Metanephros (tissue), 2 donors: ENCODE measurements around the gene KRTAP4-6. TPM values are rescaled to one million over a fixed set of nuclear protein-coding genes. Genes with fewer than 3 reads are reported as not detected.

Experiments used
- small RNA-seq: library from RNA; depleted of rRNA; stranded (forward); fragments of <200 nt; gene quantifications from one replicate; pipeline ENCODE3, GENCODE V24; 2014; ENCODE audit warnings: low replicate concordance
- total RNA-seq: library from RNA; depleted of rRNA; stranded (reverse); fragments of >200 nt; gene quantifications from one replicate; pipeline ENCODE4 v1.2.3, GENCODE V29; 2014

Gene KRTAP4-6
- total RNA-seq: not detected

DNA sequence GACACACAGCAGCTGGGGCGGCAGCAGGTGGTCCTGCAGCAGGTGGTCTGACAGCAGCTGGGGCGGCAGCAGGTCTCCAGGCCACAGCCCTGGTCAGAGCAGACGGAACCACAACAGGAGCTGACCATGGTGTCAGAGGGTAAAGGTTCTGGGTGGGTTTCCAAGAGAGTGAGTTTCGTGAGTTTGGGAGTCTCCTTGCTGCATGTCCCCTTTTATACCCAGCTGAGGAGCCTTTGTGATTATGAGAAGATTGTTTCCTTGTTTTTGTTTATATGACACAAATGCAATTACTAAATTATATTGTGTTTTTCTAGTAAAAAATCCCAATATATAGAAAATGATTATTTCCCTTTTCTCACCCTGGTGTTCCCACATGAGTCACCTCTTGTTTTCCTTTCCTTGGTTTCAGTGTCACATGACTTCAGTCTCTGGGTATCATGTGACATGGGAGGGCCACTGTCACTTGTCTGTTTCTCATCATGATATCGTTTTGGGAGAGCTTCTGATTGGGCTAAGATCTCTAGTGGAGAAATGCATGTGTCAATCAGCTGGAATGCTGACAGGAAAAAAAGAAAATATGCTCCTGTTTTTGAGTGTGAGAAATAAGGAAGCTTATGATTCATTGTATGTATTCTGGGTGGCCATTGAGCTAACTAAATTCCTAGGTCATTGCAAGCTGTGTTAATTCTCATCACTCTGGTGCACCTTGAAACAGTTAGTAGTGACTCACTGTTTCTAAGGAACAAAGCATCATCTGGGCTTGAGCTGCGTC, at the start of gene KRTAP4-6:
TSS of gene KRTAP4-6 (minus strand) at position 185 of the 772 bp plus-strand sequence. CDS start at position 128, 57 bp downstream.

DNA sequence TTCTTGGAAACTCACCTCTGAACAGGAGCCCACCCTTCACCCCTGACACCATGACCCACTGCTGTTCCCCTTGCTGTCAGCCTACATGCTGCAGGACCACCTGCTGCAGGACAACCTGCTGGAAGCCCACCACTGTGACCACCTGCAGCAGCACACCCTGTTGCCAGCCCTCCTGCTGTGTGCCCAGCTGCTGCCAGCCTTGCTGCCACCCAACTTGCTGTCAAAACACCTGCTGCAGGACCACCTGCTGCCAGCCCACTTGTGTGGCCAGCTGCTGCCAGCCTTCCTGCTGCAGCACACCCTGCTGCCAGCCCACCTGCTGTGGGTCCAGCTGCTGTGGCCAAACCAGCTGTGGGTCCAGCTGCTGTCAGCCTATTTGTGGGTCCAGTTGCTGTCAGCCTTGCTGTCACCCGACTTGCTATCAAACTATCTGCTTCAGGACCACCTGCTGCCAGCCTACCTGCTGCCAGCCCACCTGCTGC, 49.5 kb upstream of the KRTAP4-6 start, which contains the start of gene KRTAP9-1:
TSS of gene KRTAP9-1 (plus strand) at position 51 of the 482 bp plus-strand sequence. CDS start at position 51, 0 bp downstream.

DNA sequence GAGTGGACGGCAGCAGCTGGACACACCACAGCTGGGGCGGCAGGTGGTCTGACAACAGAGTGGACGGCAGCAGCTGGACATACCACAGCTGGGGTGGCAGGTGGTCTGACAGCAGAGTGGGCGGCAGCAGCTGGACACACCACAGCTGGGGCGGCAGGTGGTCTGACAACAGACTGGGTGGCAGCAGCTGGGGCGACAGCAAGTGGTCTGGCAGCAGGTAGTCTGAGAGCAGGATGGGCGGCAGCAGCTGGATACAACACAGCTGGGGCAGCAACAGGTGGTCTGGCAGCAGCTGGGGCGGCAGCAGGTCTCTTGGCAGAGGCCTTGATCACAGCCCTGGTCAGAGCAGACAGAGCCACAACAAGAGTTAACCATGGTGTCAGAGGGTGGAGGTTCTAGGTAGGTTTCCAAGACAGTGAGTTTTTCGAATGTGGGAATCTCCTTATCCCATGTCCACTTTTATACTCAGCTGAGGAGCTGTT, 44.2 kb upstream of the KRTAP4-6 start, which contains the start of gene KRTAP4-1:
TSS of gene KRTAP4-1 (minus strand) at position 432 of the 482 bp plus-strand sequence. CDS start at position 375, 57 bp downstream.

DNA sequence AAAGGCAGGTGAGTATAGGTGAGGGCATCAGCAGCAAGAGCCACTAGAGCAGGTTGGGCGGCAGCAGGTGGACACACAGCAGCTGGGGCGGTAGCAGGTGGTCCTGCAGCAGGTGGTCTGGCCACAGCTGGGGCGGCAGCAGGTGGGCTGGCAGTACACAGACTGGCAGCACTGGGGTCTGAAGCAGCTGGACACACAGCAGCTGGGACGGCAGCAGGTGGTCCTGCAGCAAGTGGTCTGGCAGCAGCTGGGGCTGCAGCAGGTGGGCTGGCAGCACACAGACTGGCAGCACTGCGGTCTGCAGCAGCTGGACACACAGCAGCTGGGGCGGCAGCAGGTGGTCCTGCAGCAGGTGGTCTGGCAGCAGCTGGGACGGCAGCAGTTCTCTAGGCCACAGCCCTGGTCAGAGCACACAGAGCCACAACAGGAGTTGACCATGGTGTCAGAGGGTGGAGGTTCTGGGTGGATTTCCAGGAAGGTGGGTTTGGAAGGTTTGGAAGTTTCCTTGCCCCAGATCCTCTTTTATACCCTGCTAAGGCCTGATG, 37.5 kb upstream of the KRTAP4-6 start, which contains the start of gene KRTAP4-2:
TSS of gene KRTAP4-2 (minus strand) at position 495 of the 545 bp plus-strand sequence. CDS start at position 438, 57 bp downstream.

DNA sequence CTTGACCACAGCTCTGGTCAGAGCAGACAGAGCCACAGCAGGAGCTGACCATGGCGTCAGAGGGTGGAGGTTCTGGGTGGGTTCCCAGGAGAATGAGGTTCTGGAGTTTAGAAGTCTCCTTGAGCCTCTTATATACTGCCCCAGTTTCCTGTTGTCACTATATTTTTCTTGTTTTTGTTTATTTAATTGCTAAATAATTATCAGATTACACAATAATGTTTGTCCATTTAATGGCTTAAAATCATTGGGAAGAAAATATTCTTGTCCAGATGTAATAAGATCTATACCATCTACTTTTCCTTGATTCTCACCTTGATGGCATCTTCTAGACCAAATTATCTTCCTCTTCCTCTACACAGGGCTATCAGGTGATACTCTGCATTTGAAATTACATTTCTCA, 27.8 kb upstream of the KRTAP4-6 start, which contains the start of gene KRTAP4-3:
TSS of gene KRTAP4-3 (minus strand) at position 101 of the 400 bp plus-strand sequence. CDS start at position 52, 49 bp downstream.

DNA sequence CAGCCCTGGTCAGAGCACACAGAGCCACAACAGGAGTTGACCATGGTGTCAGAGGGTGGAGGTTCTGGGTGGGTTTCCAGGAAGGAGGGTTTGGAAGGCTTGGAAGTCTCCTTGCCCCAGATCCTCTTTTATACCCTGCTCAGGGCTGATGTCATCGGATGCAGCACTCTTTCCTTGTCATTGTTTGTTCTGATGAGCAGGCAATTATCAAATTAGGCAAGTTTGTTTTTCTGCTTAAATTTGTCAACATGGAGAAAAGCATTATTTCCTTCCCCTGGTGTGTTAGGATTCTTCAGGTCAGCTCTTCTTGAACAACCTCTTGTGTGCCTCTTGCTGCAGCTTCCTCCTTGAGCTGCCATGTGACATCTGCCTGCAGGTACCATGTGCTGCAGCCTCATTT, 20.3 kb upstream of the KRTAP4-6 start, which contains the start of gene KRTAP4-4:
TSS of gene KRTAP4-4 (minus strand) at position 101 of the 400 bp plus-strand sequence. CDS start at position 44, 57 bp downstream.

DNA sequence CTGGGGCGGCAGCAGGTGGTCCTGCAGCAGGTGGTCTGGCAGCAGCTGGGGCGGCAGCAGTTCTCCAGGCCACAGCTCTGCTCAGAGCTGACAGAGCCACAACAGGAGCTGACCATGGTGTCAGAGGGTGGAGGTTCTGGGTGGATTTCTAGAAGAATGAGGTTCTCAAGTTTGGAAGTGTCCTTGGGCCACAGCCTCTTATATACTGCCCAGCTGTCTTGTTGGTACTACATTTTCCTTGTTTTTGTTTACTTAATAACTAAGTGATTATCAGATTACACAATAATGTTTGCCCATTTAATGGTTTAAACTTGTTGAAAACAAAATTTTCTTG, 9.3 kb upstream of the KRTAP4-6 start, which contains the start of gene KRTAP4-5:
TSS of gene KRTAP4-5 (minus strand) at position 174 of the 334 bp plus-strand sequence. CDS start at position 116, 58 bp downstream.

DNA sequence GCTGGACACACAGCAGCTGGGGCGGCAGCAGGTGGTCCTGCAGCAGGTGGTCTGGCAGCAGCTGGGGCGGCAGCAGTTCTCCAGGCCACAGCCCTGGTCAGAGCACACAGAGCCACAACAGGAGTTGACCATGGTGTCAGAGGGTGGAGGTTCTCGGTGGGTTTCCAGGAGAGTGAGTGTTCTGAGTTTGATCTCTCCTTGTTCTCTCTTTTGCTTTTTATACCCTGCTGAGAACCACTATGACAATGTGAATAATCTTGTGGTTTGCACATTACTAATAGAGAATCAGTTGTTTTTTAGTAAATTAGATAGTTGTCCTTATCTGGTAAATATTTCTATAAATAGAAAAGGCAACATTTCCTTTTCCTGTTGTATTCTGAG, 16.4 kb downstream of the KRTAP4-6 start, which contains the start of gene KRTAP4-12:
TSS of gene KRTAP4-12 (minus strand) at position 192 of the 381 bp plus-strand sequence. CDS start at position 132, 60 bp downstream.

DNA sequence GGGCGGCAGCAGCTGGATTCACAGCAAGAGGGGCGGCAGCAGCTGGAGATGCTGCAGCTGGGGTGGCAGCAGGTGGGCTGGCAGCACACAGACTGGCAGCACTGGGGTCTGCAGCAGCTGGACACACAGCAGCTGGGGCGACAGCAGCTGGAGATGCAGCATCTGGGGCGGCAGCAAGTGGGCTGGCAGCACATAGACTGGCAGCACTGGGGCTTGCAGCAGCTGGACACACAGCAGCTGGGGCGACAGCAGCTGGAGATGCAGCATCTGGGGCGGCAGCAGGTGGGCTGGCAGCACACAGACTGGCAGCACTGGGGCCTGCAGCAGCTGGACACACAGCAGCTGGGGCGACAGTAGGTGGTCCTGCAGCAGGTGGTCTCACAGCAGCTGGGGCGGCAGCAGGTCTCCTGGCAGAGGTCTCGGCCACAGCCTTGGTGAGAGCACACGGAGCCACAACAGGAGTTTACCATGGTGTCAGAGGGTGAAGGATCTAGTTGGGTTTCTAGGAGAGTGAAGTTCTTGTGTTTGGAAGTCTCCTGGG, 22.4 kb downstream of the KRTAP4-6 start, which contains the start of gene KRTAP4-11:
TSS of gene KRTAP4-11 (minus strand) at position 528 of the 541 bp plus-strand sequence. CDS start at position 470, 58 bp downstream.

DNA sequence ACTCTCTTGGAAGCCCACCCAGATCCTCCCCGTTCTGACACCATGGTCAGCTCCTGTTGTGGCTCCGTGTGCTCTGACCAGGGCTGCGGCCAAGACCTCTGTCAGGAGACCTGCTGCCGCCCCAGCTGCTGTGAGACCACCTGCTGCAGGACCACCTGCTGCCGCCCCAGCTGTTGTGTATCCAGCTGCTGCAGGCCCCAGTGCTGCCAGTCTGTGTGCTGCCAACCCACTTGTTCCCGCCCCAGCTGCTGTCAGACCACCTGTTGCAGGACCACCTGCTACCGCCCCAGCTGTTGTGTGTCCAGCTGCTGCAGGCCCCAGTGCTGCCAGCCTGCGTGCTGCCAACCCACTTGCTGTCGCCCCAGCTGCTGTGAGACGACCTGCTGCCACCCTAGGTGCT, 35.0 kb downstream of the KRTAP4-6 start, which contains the start of gene KRTAP4-9:
TSS of gene KRTAP4-9 (plus strand) at position 43 of the 400 bp plus-strand sequence. CDS start at position 43, 0 bp downstream.

DNA sequence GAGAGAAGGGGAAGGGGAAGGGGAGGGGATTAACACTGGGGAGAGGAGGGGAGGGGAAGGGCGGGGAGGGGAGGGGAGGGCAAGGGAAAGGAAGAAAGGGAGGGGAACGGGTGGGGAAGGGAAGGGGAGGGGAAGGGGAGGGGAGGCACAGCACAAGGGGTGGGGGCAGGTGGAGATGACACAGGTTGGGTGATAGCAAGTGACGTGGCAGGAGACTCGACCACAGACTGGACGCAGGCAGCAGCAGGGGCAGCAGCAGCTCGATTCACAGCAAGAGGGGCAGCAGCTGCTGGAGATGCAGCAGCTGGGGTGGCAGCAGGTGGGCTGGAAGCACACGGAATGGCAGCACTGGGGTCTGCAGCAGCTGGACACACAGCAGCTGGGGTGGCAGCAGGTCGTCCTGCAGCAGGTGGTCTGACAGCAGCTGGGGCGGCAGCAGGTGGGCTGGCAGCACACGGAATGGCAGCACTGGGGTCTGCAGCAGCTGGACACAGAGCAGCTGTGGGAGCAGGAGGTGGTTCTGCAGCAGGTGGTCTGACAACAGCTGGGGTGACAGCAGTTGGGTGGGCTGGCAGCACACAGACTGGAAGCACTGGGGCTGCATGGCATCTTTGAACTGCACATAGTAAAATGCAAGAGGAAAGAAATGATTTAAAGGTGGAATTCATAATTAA, 38.6 kb downstream of the KRTAP4-6 start, which contains the start of gene KRTAP4-16:
TSS of gene KRTAP4-16 (minus strand) at position 624 of the 674 bp plus-strand sequence. CDS start at position 624, 0 bp downstream.

DNA sequence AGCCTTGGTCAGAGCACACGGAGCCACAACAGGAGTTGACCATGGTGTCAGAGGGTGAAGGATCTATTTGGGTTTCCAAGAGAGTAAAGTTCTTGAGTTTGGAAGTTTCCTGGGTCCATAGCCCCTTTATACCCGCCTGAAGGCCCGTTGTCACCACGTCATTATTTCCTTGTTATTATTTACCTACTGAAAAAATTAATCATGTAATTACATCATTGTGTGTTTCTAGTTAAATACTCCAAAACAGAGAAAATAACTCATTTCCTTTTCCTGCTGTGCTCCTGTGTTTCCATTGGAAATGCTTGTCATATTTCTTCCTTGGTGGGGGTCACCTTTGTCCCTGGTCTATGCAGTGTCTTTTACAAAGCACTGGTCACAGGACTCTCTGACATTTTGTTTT, 42.3 kb downstream of the KRTAP4-6 start, which contains the start of gene KRTAP4-8:
TSS of gene KRTAP4-8 (minus strand) at position 101 of the 400 bp plus-strand sequence. CDS start at position 43, 58 bp downstream.

Small RNA genes within 50 kb of the gene (small RNA-seq; reads per million reads assigned to genes)
- gene KRTAP4-17P: not detected

Other genes with a start within 250 kb of the KRTAP4-6 start
- gene KRT23, start 202.9 kb downstream of the KRTAP4-6 start, total RNA-seq: 1.3 TPM
- gene KRT39, start 173.6 kb downstream of the KRTAP4-6 start, total RNA-seq: 0.18 TPM
- 0.23 TPM for gene KRT40, start 156.2 kb downstream of the KRTAP4-6 start, total RNA-seq
- gene KRTAP3-3, start 146.4 kb downstream of the KRTAP4-6 start, total RNA-seq: not detected
- not detected for gene KRTAP3-2, start 140.6 kb downstream of the KRTAP4-6 start, total RNA-seq
- not detected for gene KRTAP3-1, start 131.4 kb downstream of the KRTAP4-6 start, total RNA-seq
- not detected for gene KRTAP1-5, start 113.3 kb downstream of the KRTAP4-6 start, total RNA-seq
- gene KRTAP1-4, start 110.3 kb downstream of the KRTAP4-6 start, total RNA-seq: not detected
- gene KRTAP1-3, start 105.7 kb downstream of the KRTAP4-6 start, total RNA-seq: not detected
- not detected for gene KRTAP1-1, start 99.1 kb downstream of the KRTAP4-6 start, total RNA-seq
- gene KRTAP2-1, start 93.2 kb downstream of the KRTAP4-6 start, total RNA-seq: not detected
- gene KRTAP2-2, start 85.3 kb downstream of the KRTAP4-6 start, total RNA-seq: not detected
- gene KRTAP2-3, start 80.4 kb downstream of the KRTAP4-6 start, total RNA-seq: not detected
- not detected for gene KRTAP2-4, start 74.7 kb downstream of the KRTAP4-6 start, total RNA-seq
- not detected for gene KRTAP4-7, start 56.4 kb downstream of the KRTAP4-6 start, total RNA-seq
- not detected for gene KRTAP4-8, start 42.4 kb downstream of the KRTAP4-6 start, total RNA-seq
- gene KRTAP4-16, start 38.3 kb downstream of the KRTAP4-6 start, total RNA-seq: not detected
- not detected for gene KRTAP4-9, start 35.2 kb downstream of the KRTAP4-6 start, total RNA-seq
- gene KRTAP4-11, start 22.2 kb downstream of the KRTAP4-6 start, total RNA-seq: not detected
- not detected for gene KRTAP4-12, start 16.4 kb downstream of the KRTAP4-6 start, total RNA-seq
- not detected for gene KRTAP4-5, start 9.3 kb upstream of the KRTAP4-6 start, total RNA-seq
- gene KRTAP4-4, start 20.2 kb upstream of the KRTAP4-6 start, total RNA-seq: not detected
- not detected for gene KRTAP4-3, start 27.7 kb upstream of the KRTAP4-6 start, total RNA-seq
- not detected for gene KRTAP4-2, start 37.7 kb upstream of the KRTAP4-6 start, total RNA-seq
- not detected for gene KRTAP4-1, start 44.4 kb upstream of the KRTAP4-6 start, total RNA-seq
- gene KRTAP9-1, start 49.3 kb upstream of the KRTAP4-6 start, total RNA-seq: not detected
- not detected for gene KRTAP9-2, start 86.1 kb upstream of the KRTAP4-6 start, total RNA-seq
- gene KRTAP9-3, start 91.9 kb upstream of the KRTAP4-6 start, total RNA-seq: not detected
- not detected for gene KRTAP9-8, start 97.5 kb upstream of the KRTAP4-6 start, total RNA-seq
- not detected for gene KRTAP9-4, start 109.1 kb upstream of the KRTAP4-6 start, total RNA-seq
- gene KRTAP9-9, start 114.8 kb upstream of the KRTAP4-6 start, total RNA-seq: not detected
- not detected for gene KRTAP9-6, start 124.8 kb upstream of the KRTAP4-6 start, total RNA-seq
- not detected for gene KRTAP9-7, start 135.2 kb upstream of the KRTAP4-6 start, total RNA-seq
- gene KRTAP29-1, start 162.3 kb upstream of the KRTAP4-6 start, total RNA-seq: not detected
- gene KRTAP16-1, start 168.8 kb upstream of the KRTAP4-6 start, total RNA-seq: not detected
- not detected for gene KRTAP17-1, start 175.2 kb upstream of the KRTAP4-6 start, total RNA-seq
- 0.12 TPM for gene KRT33A, start 210.3 kb upstream of the KRTAP4-6 start, total RNA-seq
- not detected for gene KRT33B, start 229.3 kb upstream of the KRTAP4-6 start, total RNA-seq
- gene KRT34, start 241.8 kb upstream of the KRTAP4-6 start, total RNA-seq: not detected